ENCODE measurements around the gene ZBTB7C.

ZBTB7C gene

GRCh38 chr18:48073211-48073930 lies 335.8 kb downstream of the ZBTB7C start:
- no peak for DNase-seq

GRCh38 chr18:48072428-48073204 lies 336.6 kb downstream of the ZBTB7C start:
- DNase-seq = no peak

GRCh38 chr18:48068916-48069445 lies 340.2 kb downstream of the ZBTB7C start:
- no peak for DNase-seq

GRCh38 chr18:48066225-48066652 lies 342.9 kb downstream of the ZBTB7C start:
- DNase-seq = no peak

- DNase-seq = no peak
These were observed 343.6 kb downstream of the ZBTB7C start for GRCh38 chr18:48065601-48065995.

- DNase-seq = no peak
These were observed 344.1 kb downstream of the ZBTB7C start for GRCh38 chr18:48064978-48065600.

- DNase-seq = no peak
These were observed 347.2 kb downstream of the ZBTB7C start for GRCh38 chr18:48061781-48062570.

GRCh38 chr18:48060970-48061369 lies 348.2 kb downstream of the ZBTB7C start:
- DNase-seq = no peak

GRCh38 chr18:48060346-48060745 lies 348.8 kb downstream of the ZBTB7C start:
- no peak for DNase-seq

- no peak for DNase-seq
These were observed 349.6 kb downstream of the ZBTB7C start for GRCh38 chr18:48059455-48060010.

GRCh38 chr18:48058486-48058885 lies 350.7 kb downstream of the ZBTB7C start:
- no peak for DNase-seq

- DNase-seq = no peak
These were observed 352.2 kb downstream of the ZBTB7C start for GRCh38 chr18:48057018-48057417.

GRCh38 chr18:48055351-48055750 lies 353.8 kb downstream of the ZBTB7C start:
- DNase-seq = no peak

- DNase-seq = no peak
These were observed 355.0 kb downstream of the ZBTB7C start for GRCh38 chr18:48053881-48054816.

- no peak for DNase-seq
These were observed 356.3 kb downstream of the ZBTB7C start for GRCh38 chr18:48052842-48053241.

GRCh38 chr18:48051945-48052840 lies 357.0 kb downstream of the ZBTB7C start:
- no peak for DNase-seq

- no peak for DNase-seq
These were observed 359.0 kb downstream of the ZBTB7C start for GRCh38 chr18:48050176-48050575.

GRCh38 chr18:48049757-48050156 lies 359.4 kb downstream of the ZBTB7C start:
- DNase-seq = no peak

GRCh38 chr18:48048251-48048650 lies 360.9 kb downstream of the ZBTB7C start:
- no peak for DNase-seq

GRCh38 chr18:48046843-48047242 lies 362.3 kb downstream of the ZBTB7C start:
- no peak for DNase-seq
